ENCODE measurements around the gene OR52N5.

- no peak for TF ChIP-seq CTCF (IDR thresholded peaks at IDR 0.05)
- TF ChIP-seq POLR2A (IDR thresholded peaks at IDR 0.05): no peak
Observed at GRCh38 chr11:5803982-5804381, 20.8 kb upstream of the OR52N5 start.

Measured in heart left ventricle (tissue), 13 donors.